ENCODE measurements around the gene CELF6.

The CELF6 gene

DNA sequence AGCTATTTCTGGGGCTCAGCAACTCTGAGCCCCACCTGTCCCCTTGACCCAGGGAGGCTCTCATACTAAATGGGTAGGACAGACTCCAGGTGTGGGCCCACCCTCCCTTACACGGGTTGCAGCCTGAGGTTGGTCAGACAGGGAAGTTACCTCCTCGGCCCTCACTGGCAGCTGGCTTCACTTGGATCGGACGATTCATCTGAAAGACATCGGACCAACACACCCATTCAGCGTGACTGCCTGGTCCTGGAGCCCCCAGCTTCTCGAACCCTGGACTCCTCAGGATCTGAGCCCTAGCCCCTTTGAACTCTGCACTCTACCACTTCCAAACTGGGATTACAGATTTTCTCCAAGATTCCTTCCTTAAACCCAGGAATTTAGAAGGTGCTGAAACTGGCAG is 15.4 kb downstream of the CELF6 start:
- Histone ChIP-seq H3K27ac (ENCODE audit: low read depth, low read length) (no peak overlapping the region), H3K4me1 (ENCODE audit: control insufficient read depth in 5 of 5, insufficient read depth in 5 of 5, low read length in 5 of 5) (no peaks in the 10 kb centered on the region), H3K36me3 (ENCODE audit: control insufficient read depth in 5 of 5, insufficient read depth in 5 of 5, low read length in 5 of 5) (peaks cover 6 to 18% (median 9%) of the 10 kb centered on the region in 5 donors), H3K9ac (ENCODE audit: low read length in 5 of 5) (no peak overlapping the region), H3K9me3 (ENCODE audit: control insufficient read depth in 5 of 5, low read length in 5 of 5) (no peaks in the 10 kb centered on the region), H3K4me3 (ENCODE audit: low read depth in 1 of 5, low read length in 5 of 5) (no peak overlapping the region), H3K27me3 (ENCODE audit: control insufficient read depth in 5 of 5, insufficient read depth in 4 of 5, low read length in 5 of 5) (no peaks in the 10 kb centered on the region)

DNA sequence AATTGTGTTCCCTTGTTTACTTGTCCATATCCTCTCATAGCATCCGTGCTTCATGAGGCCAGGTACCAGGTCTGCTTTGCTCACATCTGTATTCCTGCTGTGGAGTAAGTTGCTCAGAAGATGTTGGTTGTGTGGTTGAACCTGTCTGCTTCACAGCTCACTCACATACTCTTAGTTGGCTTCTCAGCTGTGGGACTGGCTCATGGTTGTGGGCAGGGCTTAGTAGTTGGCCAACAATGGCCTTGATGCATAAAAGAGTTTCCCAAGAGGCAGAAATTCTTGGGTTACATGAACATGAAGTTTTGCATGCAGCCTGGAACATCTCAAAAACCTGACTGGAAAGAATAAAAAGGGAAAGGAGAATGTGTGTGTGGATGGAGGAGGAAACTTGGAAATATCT is 17.0 kb downstream of the CELF6 start:
- Histone ChIP-seq H3K9ac (ENCODE audit: low read length in 5 of 5) (no peak overlapping the region), H3K27me3 (ENCODE audit: control insufficient read depth in 5 of 5, insufficient read depth in 4 of 5, low read length in 5 of 5) (no peaks in the 10 kb centered on the region), H3K27ac (ENCODE audit: low read depth, low read length) (no peak overlapping the region), H3K9me3 (ENCODE audit: control insufficient read depth in 5 of 5, low read length in 5 of 5) (no peaks in the 10 kb centered on the region), H3K4me1 (ENCODE audit: control insufficient read depth in 5 of 5, insufficient read depth in 5 of 5, low read length in 5 of 5) (no peaks in the 10 kb centered on the region), H3K36me3 (ENCODE audit: control insufficient read depth in 5 of 5, insufficient read depth in 5 of 5, low read length in 5 of 5) (peaks cover 5 to 19% (median 9%) of the 10 kb centered on the region in 5 donors), H3K4me3 (ENCODE audit: low read depth in 1 of 5, low read length in 5 of 5) (no peak overlapping the region)

DNA sequence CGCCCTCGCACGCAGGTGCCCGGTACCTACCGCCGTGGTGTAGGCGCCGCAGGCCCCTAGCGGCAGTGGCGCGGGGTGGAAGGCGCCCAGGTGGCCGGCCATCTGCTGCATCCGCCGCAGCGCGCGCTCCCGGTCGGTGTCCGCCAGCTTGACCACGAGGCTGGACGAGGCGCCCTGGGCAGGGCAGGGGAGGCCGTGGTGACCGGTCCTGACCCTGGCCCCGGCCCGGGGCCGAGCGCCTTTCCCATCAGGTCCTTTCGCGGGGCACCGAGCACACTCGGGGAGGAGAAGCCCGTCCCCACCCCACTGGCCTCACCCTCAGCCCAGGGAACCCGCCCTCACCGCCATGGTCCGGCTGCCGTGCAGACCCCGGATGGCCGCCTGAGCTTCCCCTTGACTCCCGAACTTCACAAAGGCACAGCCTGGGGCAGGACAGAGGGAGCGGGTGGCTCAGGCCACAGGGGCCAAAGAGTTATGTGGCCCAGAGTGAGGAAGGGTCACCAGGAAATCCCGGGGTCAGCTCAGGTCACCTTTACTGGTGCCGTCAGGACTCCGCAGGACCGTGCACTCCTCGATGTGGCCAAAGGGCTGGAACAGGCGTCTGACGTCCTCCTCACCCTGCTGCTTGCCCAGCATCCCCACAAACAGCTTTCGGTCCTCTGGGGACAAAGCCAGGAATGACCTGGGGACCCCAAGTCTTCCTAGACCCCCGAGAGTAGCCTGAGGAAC is 30.2 kb downstream of the CELF6 start:
- H3K27ac ChIP-seq (ENCODE audit: low read depth, low read length): no peak overlapping the region
- H3K9ac ChIP-seq (ENCODE audit: low read length in 5 of 5): no peak overlapping the region
- H3K4me3 ChIP-seq (ENCODE audit: low read depth in 1 of 5, low read length in 5 of 5): no peak overlapping the region
- no peaks in the 10 kb centered on the region for H3K4me1 ChIP-seq (ENCODE audit: control insufficient read depth in 5 of 5, insufficient read depth in 5 of 5, low read length in 5 of 5)
- peaks cover 0 to 19% (median 3%) of the 10 kb centered on the region in 5 donors for H3K36me3 ChIP-seq (ENCODE audit: control insufficient read depth in 5 of 5, insufficient read depth in 5 of 5, low read length in 5 of 5)
- H3K27me3 ChIP-seq (ENCODE audit: control insufficient read depth in 5 of 5, insufficient read depth in 4 of 5, low read length in 5 of 5): no peaks in the 10 kb centered on the region
- no peaks in the 10 kb centered on the region for H3K9me3 ChIP-seq (ENCODE audit: control insufficient read depth in 5 of 5, low read length in 5 of 5)

DNA sequence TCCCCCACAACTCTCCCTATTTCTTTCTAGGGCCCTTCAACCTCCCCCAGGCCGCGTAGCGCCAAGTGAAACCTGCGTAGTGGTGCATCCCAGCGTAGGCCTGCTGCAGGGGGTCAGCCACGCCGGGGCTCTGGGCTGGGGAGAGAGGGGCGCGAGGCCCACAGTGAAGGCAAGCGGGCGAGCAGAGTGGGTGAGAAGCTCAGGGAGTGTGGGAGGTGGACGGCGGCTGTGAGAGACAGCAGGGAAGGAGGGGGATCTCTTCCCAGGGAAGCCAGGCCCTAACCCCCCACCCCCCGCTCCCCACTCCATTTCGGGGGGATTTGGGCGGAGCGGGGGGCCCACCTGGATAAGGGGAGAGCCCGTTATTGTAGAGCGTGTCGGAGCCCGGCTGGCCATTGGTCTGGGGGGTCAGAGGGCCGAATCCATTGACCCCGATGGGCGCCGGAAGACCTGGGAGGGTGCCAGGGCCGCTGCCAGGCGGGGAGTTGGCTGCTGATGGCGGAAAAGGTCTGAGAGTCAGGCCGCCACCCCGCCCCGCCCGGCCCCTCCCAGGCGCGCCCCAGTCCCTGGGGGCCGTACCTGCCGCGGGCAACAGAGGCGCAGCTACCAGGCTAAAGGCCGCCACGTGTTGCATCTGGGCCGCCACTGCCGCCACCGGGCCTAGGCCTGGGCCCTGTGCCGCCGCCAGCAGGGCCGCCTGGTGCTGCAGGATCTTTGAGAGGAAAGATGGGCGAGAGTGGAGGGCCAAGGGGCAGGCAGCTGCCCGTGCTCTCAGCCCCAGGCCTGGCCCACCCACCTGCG is 31.0 kb downstream of the CELF6 start:
- peaks cover 0 to 25% (median 5%) of the 10 kb centered on the region in 5 donors for H3K36me3 ChIP-seq (ENCODE audit: control insufficient read depth in 5 of 5, insufficient read depth in 5 of 5, low read length in 5 of 5)
- H3K9me3 ChIP-seq (ENCODE audit: control insufficient read depth in 5 of 5, low read length in 5 of 5): no peaks in the 10 kb centered on the region
- no peak overlapping the region for H3K27ac ChIP-seq (ENCODE audit: low read depth, low read length)
- no peak overlapping the region for H3K4me3 ChIP-seq (ENCODE audit: low read depth in 1 of 5, low read length in 5 of 5)
- H3K27me3 ChIP-seq (ENCODE audit: control insufficient read depth in 5 of 5, insufficient read depth in 4 of 5, low read length in 5 of 5): no peaks in the 10 kb centered on the region
- H3K9ac ChIP-seq (ENCODE audit: low read length in 5 of 5): no peak overlapping the region
- no peaks in the 10 kb centered on the region for H3K4me1 ChIP-seq (ENCODE audit: control insufficient read depth in 5 of 5, insufficient read depth in 5 of 5, low read length in 5 of 5)

DNA sequence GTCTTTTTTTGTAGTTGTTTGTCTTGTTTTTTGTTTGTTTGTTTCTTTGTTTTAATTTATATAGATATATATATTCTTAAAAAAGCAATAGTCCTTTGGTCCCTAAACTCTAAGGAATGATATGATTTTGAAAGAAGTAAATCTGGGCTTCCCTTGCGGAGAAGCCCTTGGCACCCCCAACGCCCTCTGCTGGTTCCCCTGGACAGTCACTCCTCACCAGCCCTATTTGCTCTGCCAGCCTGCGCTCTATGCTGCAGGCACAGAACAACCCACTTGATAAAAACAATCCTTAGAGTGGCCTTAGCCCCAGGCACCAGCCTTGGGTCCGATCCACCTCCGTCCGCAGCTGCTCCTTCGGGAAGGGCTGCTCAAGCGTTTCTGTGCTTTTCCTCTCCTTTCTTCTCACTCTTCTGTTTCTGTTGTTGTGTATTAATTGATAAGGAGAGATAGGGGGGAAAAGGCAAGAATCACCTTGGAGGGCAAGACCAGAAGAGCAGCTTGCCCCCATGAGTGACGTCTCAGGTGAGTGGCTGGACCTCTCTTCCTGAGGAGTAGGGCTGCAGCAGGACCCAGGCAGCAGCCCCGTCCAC is 33.9 kb downstream of the CELF6 start:
- Histone ChIP-seq H3K4me1 (ENCODE audit: control insufficient read depth in 5 of 5, insufficient read depth in 5 of 5, low read length in 5 of 5) (peaks cover 0 to 4% (median 3%) of the 10 kb centered on the region in 5 donors), H3K4me3 (ENCODE audit: low read depth in 1 of 5, low read length in 5 of 5) (no peak overlapping the region), H3K27me3 (ENCODE audit: control insufficient read depth in 5 of 5, insufficient read depth in 4 of 5, low read length in 5 of 5) (no peaks in the 10 kb centered on the region), H3K36me3 (ENCODE audit: control insufficient read depth in 5 of 5, insufficient read depth in 5 of 5, low read length in 5 of 5) (peaks cover 0 to 24% (median 5%) of the 10 kb centered on the region in 5 donors), H3K9ac (ENCODE audit: low read length in 5 of 5) (no peak overlapping the region), H3K9me3 (ENCODE audit: control insufficient read depth in 5 of 5, low read length in 5 of 5) (no peaks in the 10 kb centered on the region), H3K27ac (ENCODE audit: low read depth, low read length) (no peak overlapping the region)

DNA sequence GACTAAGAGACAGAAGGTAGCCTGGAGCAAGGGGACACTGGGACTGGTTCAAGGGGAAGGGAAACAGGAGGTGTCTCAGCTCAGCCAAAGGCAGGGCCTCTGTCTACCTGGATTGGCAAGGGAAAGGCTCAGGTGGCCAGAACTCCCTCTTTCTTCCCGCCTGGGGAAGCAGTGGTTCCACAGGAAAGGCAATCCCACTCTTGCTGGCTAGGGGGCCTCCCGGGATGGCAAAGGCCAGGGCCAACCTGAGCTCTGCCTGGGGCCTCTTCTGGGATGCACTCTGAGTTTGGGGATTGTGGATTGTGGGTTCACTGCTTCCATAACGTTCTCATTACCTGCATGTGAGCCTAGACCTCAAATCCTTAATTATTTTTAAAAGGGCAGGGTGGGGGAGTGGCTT is 34.6 kb downstream of the CELF6 start:
- Histone ChIP-seq H3K4me3 (ENCODE audit: low read depth in 1 of 5, low read length in 5 of 5) (no peak overlapping the region), H3K9me3 (ENCODE audit: control insufficient read depth in 5 of 5, low read length in 5 of 5) (no peaks in the 10 kb centered on the region), H3K9ac (ENCODE audit: low read length in 5 of 5) (no peak overlapping the region), H3K27ac (ENCODE audit: low read depth, low read length) (no peak overlapping the region), H3K27me3 (ENCODE audit: control insufficient read depth in 5 of 5, insufficient read depth in 4 of 5, low read length in 5 of 5) (no peaks in the 10 kb centered on the region), H3K4me1 (ENCODE audit: control insufficient read depth in 5 of 5, insufficient read depth in 5 of 5, low read length in 5 of 5) (peaks cover 0 to 10% (median 9%) of the 10 kb centered on the region in 5 donors), H3K36me3 (ENCODE audit: control insufficient read depth in 5 of 5, insufficient read depth in 5 of 5, low read length in 5 of 5) (peaks cover 0 to 24% (median 5%) of the 10 kb centered on the region in 5 donors)

DNA sequence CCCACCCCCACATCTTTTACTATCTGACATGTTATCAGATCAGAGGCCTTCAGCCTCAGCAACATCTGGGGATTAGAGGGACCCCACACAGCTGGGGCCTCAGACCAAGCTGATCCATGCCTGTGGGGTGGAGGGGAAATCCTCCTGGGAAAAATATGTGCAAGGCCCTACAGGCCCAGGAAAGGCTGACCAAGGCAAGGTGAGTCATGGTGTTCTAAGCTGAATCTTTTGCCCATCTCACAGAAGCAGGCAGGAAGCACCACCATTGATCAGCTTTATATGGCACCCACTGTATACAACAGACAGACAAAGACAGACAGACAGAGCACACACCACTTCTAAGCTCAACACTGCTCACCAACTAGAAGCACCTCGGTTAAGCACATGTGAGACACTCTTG is 35.2 kb downstream of the CELF6 start:
- no peak overlapping the region for H3K4me3 ChIP-seq (ENCODE audit: low read depth in 1 of 5, low read length in 5 of 5)
- no peaks in the 10 kb centered on the region for H3K9me3 ChIP-seq (ENCODE audit: control insufficient read depth in 5 of 5, low read length in 5 of 5)
- no peak overlapping the region for H3K9ac ChIP-seq (ENCODE audit: low read length in 5 of 5)
- no peaks in the 10 kb centered on the region for H3K27me3 ChIP-seq (ENCODE audit: control insufficient read depth in 5 of 5, insufficient read depth in 4 of 5, low read length in 5 of 5)
- H3K4me1 ChIP-seq (ENCODE audit: control insufficient read depth in 5 of 5, insufficient read depth in 5 of 5, low read length in 5 of 5): peaks cover 0 to 16% (median 13%) of the 10 kb centered on the region in 5 donors
- peaks cover 0 to 24% (median 5%) of the 10 kb centered on the region in 5 donors for H3K36me3 ChIP-seq (ENCODE audit: control insufficient read depth in 5 of 5, insufficient read depth in 5 of 5, low read length in 5 of 5)
- no peak overlapping the region for H3K27ac ChIP-seq (ENCODE audit: low read depth, low read length)

DNA sequence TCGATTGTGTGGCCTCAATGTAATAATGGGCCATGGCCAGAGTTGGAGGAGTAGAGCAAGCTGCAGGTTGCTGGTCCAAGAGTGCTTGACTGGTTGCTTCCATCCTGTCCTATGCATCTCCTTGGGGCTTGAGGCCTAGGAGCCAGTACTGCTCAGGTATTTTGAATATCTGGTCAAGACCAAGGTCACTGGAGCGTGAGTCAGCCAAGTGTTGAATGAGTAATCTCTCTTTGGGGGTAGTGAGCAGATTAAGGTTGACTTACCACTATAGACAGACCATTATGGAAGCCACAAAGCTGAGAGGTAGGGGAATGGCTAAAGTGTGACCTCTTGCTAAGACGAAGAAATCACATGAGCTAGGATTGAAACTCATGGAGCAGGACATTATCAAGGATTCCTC is 38.2 kb downstream of the CELF6 start:
- Histone ChIP-seq H3K4me3 (ENCODE audit: low read depth in 1 of 5, low read length in 5 of 5) (no peak overlapping the region), H3K27me3 (ENCODE audit: control insufficient read depth in 5 of 5, insufficient read depth in 4 of 5, low read length in 5 of 5) (no peaks in the 10 kb centered on the region), H3K4me1 (ENCODE audit: control insufficient read depth in 5 of 5, insufficient read depth in 5 of 5, low read length in 5 of 5) (peaks cover 0 to 16% (median 13%) of the 10 kb centered on the region in 5 donors)

DNA sequence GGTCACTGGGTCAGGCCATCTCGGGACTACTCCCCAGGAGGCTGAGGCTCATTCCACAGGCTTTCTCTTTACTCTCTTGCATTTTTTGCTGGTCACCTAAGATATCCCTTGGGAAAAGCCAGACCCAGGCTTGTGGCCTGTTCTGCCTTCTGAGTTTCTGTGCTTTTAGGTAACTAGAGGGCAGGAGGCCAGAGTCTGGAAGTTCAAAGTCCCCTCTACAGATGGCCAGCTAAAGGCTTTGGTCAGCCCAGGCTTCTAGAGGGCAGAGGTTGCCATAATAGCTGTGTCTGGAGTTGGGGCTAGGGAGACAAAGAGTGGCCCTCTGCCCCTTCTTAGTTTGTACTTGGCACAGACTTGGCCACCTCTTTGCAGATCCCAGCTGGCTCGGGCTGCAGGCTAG is 39.2 kb downstream of the CELF6 start:
- Histone ChIP-seq H3K36me3 (ENCODE audit: control insufficient read depth in 5 of 5, insufficient read depth in 5 of 5, low read length in 5 of 5) (peaks cover 0 to 8% (median 2%) of the 10 kb centered on the region in 5 donors), H3K9me3 (ENCODE audit: control insufficient read depth in 5 of 5, low read length in 5 of 5) (no peaks in the 10 kb centered on the region), H3K4me1 (ENCODE audit: control insufficient read depth in 5 of 5, insufficient read depth in 5 of 5, low read length in 5 of 5) (peaks cover 0 to 16% (median 13%) of the 10 kb centered on the region in 5 donors), H3K9ac (ENCODE audit: low read length in 5 of 5) (no peak overlapping the region), H3K27me3 (ENCODE audit: control insufficient read depth in 5 of 5, insufficient read depth in 4 of 5, low read length in 5 of 5) (no peaks in the 10 kb centered on the region), H3K27ac (ENCODE audit: low read depth, low read length) (no peak overlapping the region), H3K4me3 (ENCODE audit: low read depth in 1 of 5, low read length in 5 of 5) (no peak overlapping the region)

More for the DNA sequence above, 38.2 kb downstream of the CELF6 start:
- Histone ChIP-seq H3K9me3 (ENCODE audit: control insufficient read depth in 5 of 5, low read length in 5 of 5) (no peaks in the 10 kb centered on the region), H3K9ac (ENCODE audit: low read length in 5 of 5) (no peak overlapping the region), H3K36me3 (ENCODE audit: control insufficient read depth in 5 of 5, insufficient read depth in 5 of 5, low read length in 5 of 5) (peaks cover 0 to 14% (median 5%) of the 10 kb centered on the region in 5 donors), H3K27ac (ENCODE audit: low read depth, low read length) (no peak overlapping the region)

DNA sequence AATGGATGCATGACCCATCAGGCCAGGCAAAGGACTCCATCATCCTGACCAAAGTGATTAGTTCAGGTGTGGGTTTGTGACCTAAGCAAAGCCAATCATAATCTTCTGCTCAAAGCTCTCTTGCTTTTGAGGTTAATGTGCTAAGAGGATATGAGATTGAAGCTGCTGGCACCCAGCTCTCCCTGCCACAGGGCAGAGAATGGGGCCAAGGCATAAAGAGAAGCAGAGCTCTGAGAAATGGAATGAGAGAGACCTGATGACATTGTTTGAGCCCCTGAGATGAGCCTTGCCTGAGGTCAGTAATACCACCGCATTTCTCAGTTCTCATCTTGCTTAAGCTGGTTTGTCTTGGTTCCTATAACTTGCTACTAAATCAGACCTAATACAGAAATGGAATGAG is 41.2 kb downstream of the CELF6 start:
- Histone ChIP-seq H3K4me1 (ENCODE audit: control insufficient read depth in 5 of 5, insufficient read depth in 5 of 5, low read length in 5 of 5) (peaks cover 0 to 16% (median 13%) of the 10 kb centered on the region in 5 donors), H3K9me3 (ENCODE audit: control insufficient read depth in 5 of 5, low read length in 5 of 5) (no peaks in the 10 kb centered on the region), H3K27me3 (ENCODE audit: control insufficient read depth in 5 of 5, insufficient read depth in 4 of 5, low read length in 5 of 5) (no peaks in the 10 kb centered on the region), H3K27ac (ENCODE audit: low read depth, low read length) (no peak overlapping the region), H3K4me3 (ENCODE audit: low read depth in 1 of 5, low read length in 5 of 5) (no peak overlapping the region), H3K36me3 (ENCODE audit: control insufficient read depth in 5 of 5, insufficient read depth in 5 of 5, low read length in 5 of 5) (peaks cover 0 to 2% (median 0%) of the 10 kb centered on the region in 5 donors), H3K9ac (ENCODE audit: low read length in 5 of 5) (no peak overlapping the region)

Measured in subcutaneous abdominal adipose tissue (tissue), 5 donors.